NOMO-1 (cell line): ENCODE results near the gene OBP2A.

Experiments used
- DNase-seq, 2 experiments: peaks; one replicate each; lab custom pipeline; 2025; ENCODE audit not compliant: unreplicated experiment in 2 of 2; lab: John Stamatoyannopoulos, UW

The OBP2A gene

GRCh38 chr9:135575995-135576631, 30.2 kb downstream of the OBP2A start:
- DNase-seq: no peak

DNA sequence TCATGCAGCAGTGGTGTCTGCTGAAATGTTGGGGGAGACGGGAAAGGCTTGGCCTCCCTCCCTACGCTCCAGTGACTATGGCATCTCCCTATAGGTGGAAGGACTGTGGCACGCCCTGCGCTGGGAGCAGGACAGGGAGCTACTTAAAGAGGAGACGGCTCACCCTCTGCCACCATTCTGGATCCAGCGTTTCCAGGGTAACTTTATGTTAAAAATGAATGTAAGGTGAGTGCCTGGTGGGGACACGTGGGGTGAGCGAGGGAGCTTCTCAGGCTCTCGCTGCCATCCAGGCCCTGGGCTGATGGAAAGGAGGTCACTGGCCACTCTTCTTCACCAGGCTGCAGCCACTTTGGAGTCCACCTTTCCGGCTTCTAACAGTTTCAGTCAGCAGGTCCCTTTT, 31.3 kb downstream of the OBP2A start:
- DNase-seq: no peak

- no peak for DNase-seq
Observed at GRCh38 chr9:135579356-135579755, 33.4 kb downstream of the OBP2A start.

- DNase-seq: no peak
Observed at GRCh38 chr9:135579889-135580660, 34.1 kb downstream of the OBP2A start.

- DNase-seq: no peak
Observed at GRCh38 chr9:135580664-135581380, 34.9 kb downstream of the OBP2A start.

DNA sequence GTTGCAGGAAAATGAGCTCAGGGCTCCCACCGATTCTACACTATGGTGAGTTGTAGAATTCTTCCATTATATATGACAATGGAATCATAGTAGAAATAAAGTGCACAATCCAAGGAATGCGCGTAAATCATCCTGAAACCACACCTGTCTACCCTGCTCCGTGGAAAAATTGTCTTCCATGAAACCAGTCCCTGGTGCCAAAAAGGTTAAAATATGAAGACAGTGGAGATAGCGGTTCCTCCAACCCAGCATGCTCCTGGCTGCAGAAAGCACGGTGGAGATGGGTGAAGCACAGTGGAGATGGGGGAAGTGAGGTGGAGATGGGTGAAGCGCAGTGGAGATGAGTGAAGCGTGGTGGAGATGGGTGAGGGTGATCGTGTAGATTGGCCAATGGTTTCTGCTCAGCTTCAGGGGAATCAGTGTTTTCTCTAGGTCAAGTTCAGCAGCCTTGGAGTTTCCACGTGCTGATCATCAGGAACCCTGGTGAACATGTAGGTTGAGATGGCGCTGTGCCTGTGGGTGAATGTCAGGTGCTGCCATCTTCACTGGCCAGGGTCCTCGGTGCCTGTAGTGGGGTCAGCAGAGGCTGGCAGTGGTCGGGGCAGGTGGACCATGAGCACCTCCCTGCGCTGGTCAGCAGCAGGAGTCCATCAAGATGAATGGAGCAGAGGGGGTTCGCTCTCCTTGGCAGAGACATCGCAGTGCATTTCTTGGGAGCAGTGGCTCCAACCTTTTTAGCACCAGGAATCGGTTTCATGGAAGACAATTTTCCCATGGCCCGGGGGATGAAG, 35.9 kb downstream of the OBP2A start:
- DNase-seq: no peak

- no peak for DNase-seq
Observed at GRCh38 chr9:135582541-135582940, 36.6 kb downstream of the OBP2A start.

- no peak for DNase-seq
Observed at GRCh38 chr9:135582966-135583687, 37.2 kb downstream of the OBP2A start.

DNA sequence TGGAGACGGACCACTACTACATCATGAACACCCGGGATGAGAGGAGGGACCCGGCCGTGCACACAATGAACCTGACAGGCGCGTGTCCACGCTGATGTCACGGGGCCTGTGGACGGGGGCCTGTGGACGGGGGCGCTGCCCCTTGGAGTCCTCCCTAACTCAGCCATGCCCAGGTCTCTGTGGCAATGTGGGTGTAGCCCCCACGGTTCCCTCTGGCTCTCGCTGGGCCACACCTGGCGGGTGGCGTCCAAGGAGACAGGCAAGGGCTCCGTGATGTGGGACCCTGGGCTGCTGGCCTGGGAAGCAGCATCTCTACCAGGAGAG, 37.7 kb downstream of the OBP2A start:
- DNase-seq: no peak

GRCh38 chr9:135584371-135584770, 38.4 kb downstream of the OBP2A start:
- no peak for DNase-seq

- no peak for DNase-seq
Observed at GRCh38 chr9:135584934-135585333, 39.0 kb downstream of the OBP2A start.

DNA sequence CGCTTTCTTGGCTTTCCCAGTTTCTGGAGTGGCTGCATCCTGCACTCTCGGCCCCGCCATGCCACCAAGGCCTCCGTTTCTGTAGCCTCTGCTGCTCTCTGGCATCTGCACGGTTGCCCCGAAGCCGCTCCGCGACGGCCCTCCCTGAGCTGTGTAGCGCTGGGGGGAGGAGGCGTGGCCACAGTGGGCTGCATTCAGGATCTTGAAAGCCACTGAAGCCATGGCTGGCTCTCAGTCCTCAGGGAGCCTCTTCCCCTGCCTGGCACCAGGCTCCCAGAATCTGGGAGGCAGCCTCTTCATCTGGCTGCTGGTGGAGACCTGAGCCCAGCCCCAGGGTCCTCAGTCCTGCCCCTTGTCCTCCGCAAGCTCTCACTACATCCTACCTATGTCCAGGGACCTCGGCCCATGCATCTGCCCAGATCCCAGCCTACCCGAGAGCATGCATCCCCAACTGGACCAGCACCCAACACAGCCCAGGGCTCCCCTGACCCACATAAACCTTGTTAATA, 40.7 kb downstream of the OBP2A start:
- no peak for DNase-seq

DNA sequence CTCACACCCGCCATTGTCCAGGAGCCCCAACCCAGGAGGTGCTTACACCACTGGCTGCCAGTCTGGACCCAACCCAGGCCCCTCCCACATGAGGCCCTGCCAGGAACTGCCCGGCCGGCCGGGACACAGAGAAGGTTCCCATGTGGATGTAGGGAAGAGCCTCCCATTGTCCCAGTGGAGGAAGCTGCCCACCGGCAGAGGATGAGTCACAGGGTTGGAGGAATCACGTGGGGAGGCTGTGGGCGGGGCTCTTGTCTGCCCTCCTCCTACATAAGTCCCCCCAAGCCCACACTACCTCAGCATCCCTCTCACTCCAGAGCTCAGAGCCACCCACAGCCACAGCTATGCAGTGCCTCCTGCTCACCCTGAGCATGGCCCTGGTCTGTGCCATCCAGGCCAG, 41.7 kb downstream of the OBP2A start:
- no peak for DNase-seq

DNA sequence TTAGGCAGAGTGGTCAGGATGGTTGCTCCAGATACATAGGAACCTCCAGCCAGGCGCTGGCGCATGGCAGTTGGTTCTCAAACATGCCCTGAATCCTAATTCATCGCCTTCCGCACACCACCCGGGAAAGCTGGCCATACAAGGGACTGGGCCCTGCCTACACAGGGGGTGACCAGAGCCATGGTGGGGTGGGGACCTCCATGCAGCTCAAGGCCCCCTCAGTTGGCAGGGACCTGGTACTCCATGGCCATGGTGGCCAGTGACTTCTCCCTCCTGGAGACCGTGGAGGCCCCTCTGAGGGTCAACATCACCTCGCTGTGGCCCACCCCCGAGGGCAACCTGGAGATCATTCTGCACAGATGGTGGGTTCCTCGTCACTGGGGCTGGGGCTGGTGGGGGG, 42.4 kb downstream of the OBP2A start:
- no peak for DNase-seq

DNA sequence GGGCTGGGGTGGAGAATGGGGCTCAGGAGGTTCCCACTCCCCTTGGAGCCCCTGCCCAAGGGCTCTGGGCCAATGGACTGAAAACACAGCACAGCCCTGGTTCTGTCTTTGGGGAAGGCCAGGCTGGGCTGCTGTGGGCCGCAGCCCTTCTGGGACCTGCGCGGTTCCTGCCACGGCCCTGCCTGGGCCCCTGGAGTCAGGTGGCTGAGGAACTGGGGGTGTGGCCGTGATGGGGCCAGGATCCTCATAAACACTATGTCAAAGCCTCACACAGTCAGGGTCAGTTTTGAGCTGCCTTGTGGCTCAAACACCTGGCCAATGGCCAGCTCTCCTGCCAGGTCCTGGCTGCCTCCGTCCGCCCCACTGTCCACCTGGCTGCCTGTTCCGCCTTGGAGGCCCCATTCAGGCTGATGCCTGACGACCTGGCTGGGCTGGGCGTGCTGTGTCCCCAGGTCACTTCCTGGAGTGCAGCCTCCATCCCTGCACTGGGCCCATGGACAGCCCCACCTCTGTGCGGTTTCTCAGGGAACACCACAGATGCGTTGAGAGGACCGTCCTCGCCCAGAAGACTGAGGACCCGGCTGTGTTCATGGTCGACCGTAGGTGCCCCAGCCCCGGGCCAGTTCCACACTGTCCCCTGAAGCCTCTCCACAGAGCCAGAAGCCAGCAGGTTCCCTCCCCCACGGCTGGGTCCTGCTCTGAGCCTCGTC, 43.1 kb downstream of the OBP2A start:
- no peak for DNase-seq

- DNase-seq: no peak
Observed at GRCh38 chr9:135589596-135590485, 43.9 kb downstream of the OBP2A start.

- DNase-seq: no peak
Observed at GRCh38 chr9:135590486-135591079, 44.7 kb downstream of the OBP2A start.
